GM12874 (cell line): ENCODE data around the gene TMEM271.

Source experiments
- CTCF ChIP-seq: IDR thresholded peaks from 2 replicates; pipeline ENCODE4 v1.5.1; 2011; ENCODE audit warnings: low read depth, mild to moderate bottlenecking, control low read depth, low read length, moderate library complexity; ENCODE audit not compliant: insufficient read depth

TMEM271 gene

DNA sequence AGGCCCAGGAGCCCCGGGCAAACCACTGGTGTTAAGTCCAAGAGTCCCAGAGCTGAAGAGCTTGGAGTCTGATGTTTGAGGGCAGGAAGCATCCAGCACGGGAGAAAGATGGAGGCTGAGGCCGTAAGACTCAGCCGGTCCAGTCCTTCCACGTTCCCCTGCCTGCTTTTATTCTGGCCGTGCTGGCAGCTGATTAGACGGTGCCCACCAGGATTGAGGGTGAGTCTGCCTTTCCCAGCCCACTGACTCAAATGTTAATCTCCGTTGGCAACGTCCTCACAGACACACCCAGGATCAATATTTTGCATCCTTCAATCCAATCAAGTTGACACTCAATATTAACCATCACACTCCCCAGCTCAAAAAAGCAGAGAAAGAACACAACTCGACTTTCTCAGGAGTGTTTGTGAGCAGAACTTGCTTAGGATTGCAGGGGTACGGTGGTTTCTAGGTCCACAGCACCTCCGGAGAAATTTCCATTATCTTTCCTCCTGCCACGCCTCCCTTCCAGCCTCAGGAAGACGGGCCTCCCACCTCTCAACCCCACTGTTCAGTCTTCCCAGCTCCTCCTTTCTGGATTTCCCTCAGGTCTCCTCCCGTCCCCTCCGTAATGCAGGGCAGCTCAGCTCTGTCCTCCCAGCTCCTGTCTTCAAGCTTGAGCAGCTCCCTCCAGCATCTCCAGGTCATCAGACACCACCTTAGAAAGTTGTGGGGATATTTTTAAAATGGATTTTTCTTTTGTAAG is 13.3 kb upstream of the TMEM271 start:
- no peak for TF ChIP-seq CTCF

DNA sequence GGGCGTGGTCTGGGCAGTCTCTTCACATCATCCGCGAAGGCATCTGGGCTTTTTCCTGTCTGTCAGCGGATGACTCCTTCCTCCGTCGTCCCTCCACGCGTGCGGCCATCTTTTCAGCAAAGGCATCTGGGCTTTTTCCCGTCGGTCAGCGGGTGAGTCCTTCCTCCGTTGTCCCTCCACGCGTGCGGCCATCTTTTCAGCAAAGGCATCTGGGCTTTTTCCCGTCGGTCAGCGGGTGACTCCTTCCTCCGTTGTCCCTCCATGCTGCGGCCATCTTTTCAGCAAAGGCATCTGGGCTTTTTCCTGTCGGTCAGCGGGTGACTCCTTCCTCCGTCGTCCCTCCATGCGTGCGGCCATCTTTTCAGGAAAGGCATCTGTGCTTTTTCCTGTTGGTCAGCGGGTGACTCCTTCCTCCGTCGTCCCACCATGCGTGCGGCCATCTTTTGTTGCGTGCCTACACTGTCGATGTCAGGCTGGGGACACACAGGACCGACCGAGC is 12.3 kb upstream of the TMEM271 start:
- TF ChIP-seq CTCF = no peak

DNA sequence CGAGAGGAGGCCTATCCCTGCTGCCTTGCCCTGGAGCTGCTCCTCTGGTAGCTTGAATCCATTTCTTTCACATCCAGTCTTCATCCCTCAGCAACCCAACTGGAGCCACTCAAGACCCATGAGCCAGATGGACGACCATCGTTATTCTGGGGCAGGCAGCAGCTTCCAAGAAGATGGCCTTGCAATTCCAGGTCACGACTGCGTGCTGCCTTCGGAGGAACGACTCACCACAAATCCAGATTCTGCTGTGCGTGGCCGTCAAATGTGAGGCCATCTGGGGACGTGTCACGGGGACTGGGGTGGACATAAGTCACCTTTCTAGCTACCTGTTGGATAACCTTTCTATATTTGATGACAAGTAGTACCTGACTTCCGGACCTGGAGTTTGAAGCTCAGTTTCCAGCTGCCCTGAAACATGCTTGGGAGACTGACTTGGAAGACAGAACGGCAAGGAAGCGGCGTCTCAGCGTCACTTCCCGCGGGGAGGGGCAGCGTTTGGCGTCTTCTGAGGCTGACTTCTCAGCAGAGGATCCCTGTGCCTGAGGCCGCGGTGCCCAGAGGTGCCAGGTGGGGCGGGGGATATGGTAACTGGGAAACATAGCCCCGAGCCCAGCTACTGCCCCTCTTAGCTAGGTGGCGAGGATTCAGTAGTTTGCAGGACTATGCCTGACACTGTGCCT is 11.7 kb upstream of the TMEM271 start:
- no peak for TF ChIP-seq CTCF

GRCh38 chr4:583820-584219 is 7.7 kb upstream of the TMEM271 start:
- TF ChIP-seq CTCF = no peak

DNA sequence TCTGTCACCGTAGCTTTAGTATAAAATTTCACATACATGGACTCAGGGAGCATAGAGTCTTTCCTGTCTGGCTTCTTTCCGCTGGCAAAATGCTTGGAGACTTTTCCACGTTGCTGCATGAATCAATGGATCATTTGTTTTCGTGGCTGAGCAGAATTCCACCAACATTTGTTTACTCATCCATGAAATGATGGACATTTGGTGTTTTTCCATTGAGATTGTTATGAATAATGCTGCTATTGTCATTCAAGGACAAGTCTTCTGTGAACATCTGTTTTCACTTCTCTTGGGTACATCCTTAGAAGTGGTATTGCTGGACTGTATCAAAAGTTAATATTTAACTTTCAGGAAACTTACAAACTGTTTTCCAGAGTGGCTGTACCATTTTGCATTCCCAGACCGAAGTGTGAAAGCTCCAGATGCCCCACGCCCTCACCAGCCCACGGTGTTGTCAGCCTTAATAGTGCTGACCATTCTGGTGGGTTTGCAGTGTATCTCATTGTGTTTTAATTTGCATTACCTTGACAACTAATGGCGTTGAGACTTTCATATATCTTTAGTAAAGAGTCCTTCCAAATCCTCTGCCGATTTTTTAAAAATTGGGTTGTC is 5.8 kb upstream of the TMEM271 start:
- no peak for TF ChIP-seq CTCF

GRCh38 chr4:581181-581580 is 5.1 kb upstream of the TMEM271 start:
- no peak for TF ChIP-seq CTCF

DNA sequence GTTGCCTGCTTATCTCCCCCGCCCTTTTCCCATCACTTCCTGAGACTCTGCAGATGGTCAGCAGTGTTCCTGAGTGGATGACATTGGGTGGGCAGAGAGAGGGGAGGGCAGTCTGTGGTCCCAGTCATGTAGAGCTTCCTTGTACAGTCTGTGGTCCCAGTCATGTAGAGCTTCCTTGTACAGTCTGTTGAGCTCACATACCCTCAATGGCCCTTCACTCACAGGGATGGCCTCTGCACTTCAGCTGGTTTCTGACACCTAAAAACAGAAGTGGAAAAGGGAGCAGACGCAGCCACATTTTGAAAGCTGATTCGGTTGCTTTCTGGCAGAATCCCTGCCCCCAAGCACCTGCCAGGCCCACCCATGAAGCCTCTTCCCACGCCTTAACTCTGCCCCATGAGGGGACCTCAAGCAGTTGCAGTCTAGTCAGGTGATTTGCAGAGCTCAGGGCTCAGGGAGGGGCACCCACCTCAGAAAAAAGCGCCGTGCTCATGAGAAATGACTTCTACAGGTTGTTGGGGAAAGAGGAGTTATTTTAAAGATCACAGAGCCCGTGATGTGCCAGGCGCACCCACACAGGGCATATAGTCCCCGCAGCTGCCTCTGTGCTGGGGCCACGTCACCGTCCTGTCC is 3.6 kb upstream of the TMEM271 start:
- TF ChIP-seq CTCF = no peak
